ENCODE measurements around the gene COL4A2.

Gene COL4A2

GRCh38 chr13:110419946-110420345 lies 112.9 kb downstream of the COL4A2 start:
- TF ChIP-seq CTCF (IDR thresholded peaks at IDR 0.05; ENCODE audit: control insufficient read depth, insufficient read depth, low read depth, low read length, missing control alignments): no peak
- H3K4me3 ChIP-seq (ENCODE audit: control insufficient read depth, low read depth, low read length): no peak overlapping the region
- no peak for DNase-seq (ENCODE audit: low read depth)

- DNase-seq (ENCODE audit: low read depth): no peak
Measured at GRCh38 chr13:110420626-110421025, 113.5 kb downstream of the COL4A2 start.

GRCh38 chr13:110421061-110421460 lies 114.0 kb downstream of the COL4A2 start:
- no peak for TF ChIP-seq CTCF (IDR thresholded peaks at IDR 0.05; ENCODE audit: control insufficient read depth, insufficient read depth, low read depth, low read length, missing control alignments)
- no peak for DNase-seq (ENCODE audit: low read depth)
- H3K4me3 ChIP-seq (ENCODE audit: control insufficient read depth, low read depth, low read length): no peak overlapping the region

More at GRCh38 chr13:110420626-110421025, 113.5 kb downstream of the COL4A2 start:
- no peak overlapping the region for H3K4me3 ChIP-seq (ENCODE audit: control insufficient read depth, low read depth, low read length)
- no peak for TF ChIP-seq CTCF (IDR thresholded peaks at IDR 0.05; ENCODE audit: control insufficient read depth, insufficient read depth, low read depth, low read length, missing control alignments)

GRCh38 chr13:110421696-110422385 lies 114.8 kb downstream of the COL4A2 start:
- no peak for DNase-seq (ENCODE audit: low read depth)
- no peak overlapping the region for H3K4me3 ChIP-seq (ENCODE audit: control insufficient read depth, low read depth, low read length)
- no peak for TF ChIP-seq CTCF (IDR thresholded peaks at IDR 0.05; ENCODE audit: control insufficient read depth, insufficient read depth, low read depth, low read length, missing control alignments)

GRCh38 chr13:110422913-110423688 lies 116.0 kb downstream of the COL4A2 start:
- no peak overlapping the region for H3K4me3 ChIP-seq (ENCODE audit: control insufficient read depth, low read depth, low read length)
- no peak for TF ChIP-seq CTCF (IDR thresholded peaks at IDR 0.05; ENCODE audit: control insufficient read depth, insufficient read depth, low read depth, low read length, missing control alignments)
- DNase-seq (ENCODE audit: low read depth): no peak

- no peak for DNase-seq (ENCODE audit: low read depth)
- H3K4me3 ChIP-seq (ENCODE audit: control insufficient read depth, low read depth, low read length): no peak overlapping the region
- TF ChIP-seq CTCF (IDR thresholded peaks at IDR 0.05; ENCODE audit: control insufficient read depth, insufficient read depth, low read depth, low read length, missing control alignments): no peak
Measured at GRCh38 chr13:110423689-110424302, 116.7 kb downstream of the COL4A2 start.

Data from AG09309 (cell line).